ENCODE results near the gene KLHL10. TPM values are rescaled to one million over a fixed set of nuclear protein-coding genes. Genes with fewer than 3 reads are reported as not detected.

KLHL10 gene
- total and polyA plus RNA-seq, 2 of the 13 experiments (the other 11 are each of a cell fraction or from before 2014, with no cell fraction given): 0.04 to 0.08 TPM

GRCh38 chr17:41864836-41865595 is 27.4 kb downstream of the KLHL10 start, which contains the start of gene KLHL11 (continued):
- peak; percentile 79 for TF ChIP-seq KDM2A (CRISPR knock-in tag; IDR thresholded peaks at IDR 0.05; ENCODE audit: borderline replicate concordance, low read depth)
- no peak for TF ChIP-seq TEAD2 (CRISPR knock-in tag; IDR thresholded peaks at IDR 0.05)
- TF ChIP-seq FOXO1 (CRISPR knock-in tag; IDR thresholded peaks at IDR 0.05): peak; percentile 38
- no peak for TF ChIP-seq BHLHE40 (IDR thresholded peaks at IDR 0.05; ENCODE audit: low read length)
- no peak for TF ChIP-seq ATF7 (IDR thresholded peaks at IDR 0.05)
- 0 out of 2 replicates have a peak, but pooled peaks have one; percentile 64 for TF ChIP-seq ATF7 (CRISPR knock-in tag; IDR thresholded peaks at IDR 0.05)
- TF ChIP-seq KDM4B (CRISPR knock-in tag; IDR thresholded peaks at IDR 0.05): peak; percentile 38; the same call in 1 of the 2 replicates
- TF ChIP-seq HOXA7 (CRISPR knock-in tag; IDR thresholded peaks at IDR 0.05): no peak
- TF ChIP-seq SNAI1 (CRISPR knock-in tag; IDR thresholded peaks at IDR 0.05; ENCODE audit: borderline replicate concordance): 0 out of 2 replicates have a peak, but pooled peaks have one; percentile 68
- peak; percentile 70; the same call in 1 of the 2 replicates for TF ChIP-seq ZBTB20 (CRISPR knock-in tag; IDR thresholded peaks at IDR 0.05; ENCODE audit: borderline replicate concordance, low read depth)
- TF ChIP-seq ETS1 (CRISPR knock-in tag; IDR thresholded peaks at IDR 0.05): no peak; the same call in 1 of the 2 replicates
- TF ChIP-seq ZNF431 (CRISPR knock-in tag; IDR thresholded peaks at IDR 0.05; ENCODE audit: borderline replicate concordance, low read depth): peak; percentile 79
- TF ChIP-seq TBP (CRISPR knock-in tag; IDR thresholded peaks at IDR 0.05): peak; percentile 58; the same call in 1 of the 2 replicates
- peak; percentile 90 for TF ChIP-seq ZNF839 (CRISPR knock-in tag; IDR thresholded peaks at IDR 0.05; ENCODE audit: borderline replicate concordance)
- TF ChIP-seq, protein P1, sequence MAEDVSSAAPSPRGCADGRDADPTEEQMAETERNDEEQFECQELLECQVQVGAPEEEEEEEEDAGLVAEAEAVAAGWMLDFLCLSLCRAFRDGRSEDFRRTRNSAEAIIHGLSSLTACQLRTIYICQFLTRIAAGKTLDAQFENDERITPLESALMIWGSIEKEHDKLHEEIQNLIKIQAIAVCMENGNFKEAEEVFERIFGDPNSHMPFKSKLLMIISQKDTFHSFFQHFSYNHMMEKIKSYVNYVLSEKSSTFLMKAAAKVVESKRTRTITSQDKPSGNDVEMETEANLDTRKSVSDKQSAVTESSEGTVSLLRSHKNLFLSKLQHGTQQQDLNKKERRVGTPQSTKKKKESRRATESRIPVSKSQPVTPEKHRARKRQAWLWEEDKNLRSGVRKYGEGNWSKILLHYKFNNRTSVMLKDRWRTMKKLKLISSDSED (CRISPR knock-in tag; IDR thresholded peaks at IDR 0.05): peak; percentile 76; the same call in 1 of the 2 replicates
- peak; percentile 79 for TF ChIP-seq ZBTB43 (CRISPR knock-in tag; conservative IDR thresholded peaks at IDR 0.05)
- peak; percentile 84 for TF ChIP-seq MTA1 (CRISPR knock-in tag; IDR thresholded peaks at IDR 0.05; ENCODE audit: borderline replicate concordance)
- peak; percentile 97 for TF ChIP-seq RBFOX2 (IDR thresholded peaks at IDR 0.05; ENCODE audit: low read depth, low read length)
- TF ChIP-seq ZNF792 (CRISPR knock-in tag; IDR thresholded peaks at IDR 0.05): peak; percentile 90
- TF ChIP-seq CHD4 (IDR thresholded peaks at IDR 0.05; ENCODE audit: borderline replicate concordance, low read length): no peak
- TF ChIP-seq EZH2 (conservative IDR thresholded peaks at IDR 0.05; ENCODE audit: low read depth, low read length): no peak
- TF ChIP-seq ZFP41 (CRISPR knock-in tag; IDR thresholded peaks at IDR 0.05; ENCODE audit: borderline replicate concordance): 0 out of 2 replicates have a peak, but pooled peaks have one; percentile 53
- TF ChIP-seq LCORL (IDR thresholded peaks at IDR 0.05): no peak
- no peak; the same call in 1 of the 2 replicates for TF ChIP-seq LCORL (CRISPR knock-in tag; IDR thresholded peaks at IDR 0.05)
- 0 out of 2 replicates have a peak, but pooled peaks have one; percentile 40 for TF ChIP-seq ZNF343 (CRISPR knock-in tag; IDR thresholded peaks at IDR 0.05)
- peak; percentile 93; the same call in 1 of the 2 replicates for TF ChIP-seq ZSCAN31 (CRISPR knock-in tag; IDR thresholded peaks at IDR 0.05; ENCODE audit: low read depth)
- no peak; the same call in 1 of the 2 replicates for TF ChIP-seq ISX (CRISPR knock-in tag; conservative IDR thresholded peaks at IDR 0.05)
- TF ChIP-seq ZNF703 (CRISPR knock-in tag; IDR thresholded peaks at IDR 0.05; ENCODE audit: borderline replicate concordance): no peak
- peak; percentile 98 for TF ChIP-seq PHF8 (CRISPR knock-in tag; IDR thresholded peaks at IDR 0.05)
